ENCODE data around the gene CISD2.

The CISD2 gene

DNA sequence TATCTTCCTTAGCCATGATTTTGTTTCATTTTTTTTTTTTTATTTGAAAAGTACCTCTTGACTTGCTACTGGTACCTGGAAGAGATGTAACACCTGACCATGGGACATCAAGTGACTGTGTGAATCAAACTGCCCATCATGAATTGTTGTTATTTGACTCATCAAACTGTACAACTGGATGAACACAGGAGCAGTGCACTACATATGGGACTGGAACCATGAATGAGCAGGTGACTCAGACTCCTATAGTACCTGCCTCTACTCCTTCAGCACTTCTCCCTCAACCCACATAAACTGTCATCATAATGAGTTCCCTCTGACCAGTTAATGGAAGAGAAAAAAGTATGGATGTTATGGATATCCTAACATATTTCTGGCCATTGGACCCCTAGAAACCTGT lies 25.5 kb upstream of the CISD2 start:
- no peak for TF ChIP-seq CTCF (conservative IDR thresholded peaks at IDR 0.05; ENCODE audit: low read depth, low read length)
- Histone ChIP-seq H4K20me1 (ENCODE audit: insufficient read depth) (no peaks in the 10 kb centered on the region), H3K79me2 (ENCODE audit: insufficient read depth, low read depth) (no peaks in the 10 kb centered on the region), H3K27ac (no peak overlapping the region), H3K36me3 (ENCODE audit: insufficient read depth) (no peaks in the 10 kb centered on the region), H3K9ac (no peak overlapping the region), H3K4me1 (ENCODE audit: low read depth, poor library complexity, severe bottlenecking) (peaks cover 12% of the 10 kb centered on the region), H2AFZ (ENCODE audit: low read depth) (no peak overlapping the region), H3K4me3 (IDR thresholded peaks at IDR 0.05; ENCODE audit: insufficient read depth, low read depth, low read length) (no peak overlapping the region), H3K4me2 (no peak overlapping the region), H3K27me3 (ENCODE audit: insufficient read depth, low read depth) (no peaks in the 10 kb centered on the region)

- Histone ChIP-seq H3K36me3 (ENCODE audit: insufficient read depth) (no peaks in the 10 kb centered on the region), H4K20me1 (ENCODE audit: insufficient read depth) (no peaks in the 10 kb centered on the region), H3K27me3 (ENCODE audit: insufficient read depth, low read depth) (no peaks in the 10 kb centered on the region), H3K4me3 (IDR thresholded peaks at IDR 0.05; ENCODE audit: insufficient read depth, low read depth, low read length) (no peak overlapping the region), H3K4me1 (ENCODE audit: low read depth, poor library complexity, severe bottlenecking) (peaks cover 12% of the 10 kb centered on the region), H3K79me2 (ENCODE audit: insufficient read depth, low read depth) (no peaks in the 10 kb centered on the region), H3K4me2 (no peak overlapping the region), H2AFZ (ENCODE audit: low read depth) (no peak overlapping the region), H3K9ac (no peak overlapping the region), H3K27ac (no peak overlapping the region)
- no peak for TF ChIP-seq CTCF (conservative IDR thresholded peaks at IDR 0.05; ENCODE audit: low read depth, low read length)
These were observed 24.9 kb upstream of the CISD2 start for GRCh38 chr4:102843938-102844337.

DNA sequence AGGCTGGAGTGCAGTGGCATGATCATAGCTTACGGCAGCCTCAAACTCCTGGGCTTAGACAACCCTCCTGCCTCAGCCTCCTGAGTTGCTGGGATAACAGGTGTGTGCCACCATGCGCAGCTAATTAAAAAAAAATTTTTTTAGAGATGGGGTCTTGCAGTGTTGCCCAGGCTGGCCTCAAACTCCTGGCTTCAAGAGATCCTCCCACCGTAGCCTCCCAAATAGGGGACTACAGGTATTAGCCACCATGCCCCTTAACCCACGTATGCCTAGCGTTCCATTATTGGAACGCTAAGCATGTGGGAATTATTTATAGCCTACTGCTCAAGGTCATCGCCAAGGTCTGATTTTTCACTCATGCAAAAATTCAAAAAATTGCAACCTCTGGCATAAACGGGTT lies 21.1 kb upstream of the CISD2 start:
- Histone ChIP-seq H3K27ac (no peak overlapping the region), H2AFZ (ENCODE audit: low read depth) (no peak overlapping the region), H4K20me1 (ENCODE audit: insufficient read depth) (no peaks in the 10 kb centered on the region), H3K9ac (no peak overlapping the region), H3K27me3 (ENCODE audit: insufficient read depth, low read depth) (no peaks in the 10 kb centered on the region), H3K4me2 (no peak overlapping the region), H3K4me3 (IDR thresholded peaks at IDR 0.05; ENCODE audit: insufficient read depth, low read depth, low read length) (no peak overlapping the region), H3K4me1 (ENCODE audit: low read depth, poor library complexity, severe bottlenecking) (peaks cover 7% of the 10 kb centered on the region), H3K36me3 (ENCODE audit: insufficient read depth) (no peaks in the 10 kb centered on the region), H3K79me2 (ENCODE audit: insufficient read depth, low read depth) (no peaks in the 10 kb centered on the region)
- no peak for TF ChIP-seq CTCF (conservative IDR thresholded peaks at IDR 0.05; ENCODE audit: low read depth, low read length)

DNA sequence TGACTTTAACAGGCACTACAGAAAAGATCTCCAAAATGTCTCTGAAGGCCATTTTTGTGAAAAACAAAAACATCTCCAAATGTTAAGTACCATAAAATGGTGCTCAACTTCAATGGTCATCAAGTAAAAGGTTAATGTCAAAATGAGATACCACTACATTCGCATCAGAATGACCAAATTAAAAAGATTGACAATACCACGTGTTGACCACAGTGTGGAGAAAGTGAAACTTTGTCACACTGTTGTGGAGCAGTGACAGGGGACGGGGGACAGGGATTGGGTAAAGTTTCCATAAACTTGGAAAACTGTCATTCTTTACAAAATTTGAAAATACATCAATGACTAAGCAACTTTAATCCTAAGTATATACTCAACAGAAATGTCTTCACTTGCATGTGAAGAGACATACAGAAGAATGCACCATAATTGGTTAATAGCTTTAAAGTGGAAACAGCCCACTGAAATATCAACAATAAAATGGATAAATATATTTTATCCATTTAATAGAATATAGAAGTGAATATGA lies 19.1 kb upstream of the CISD2 start:
- Histone ChIP-seq H3K27me3 (ENCODE audit: insufficient read depth, low read depth) (no peaks in the 10 kb centered on the region), H3K36me3 (ENCODE audit: insufficient read depth) (no peaks in the 10 kb centered on the region), H3K4me3 (IDR thresholded peaks at IDR 0.05; ENCODE audit: insufficient read depth, low read depth, low read length) (no peak overlapping the region), H3K27ac (no peak overlapping the region), H2AFZ (ENCODE audit: low read depth) (no peak overlapping the region), H3K9ac (no peak overlapping the region), H3K4me1 (ENCODE audit: low read depth, poor library complexity, severe bottlenecking) (peaks cover 6% of the 10 kb centered on the region), H4K20me1 (ENCODE audit: insufficient read depth) (no peaks in the 10 kb centered on the region), H3K4me2 (no peak overlapping the region), H3K79me2 (ENCODE audit: insufficient read depth, low read depth) (no peaks in the 10 kb centered on the region)
- TF ChIP-seq CTCF (conservative IDR thresholded peaks at IDR 0.05; ENCODE audit: low read depth, low read length), result no peak

Measured in KMS-11 (cell line).